HepG2 (cell line): Measurements from ENCODE around the gene ARSB. TPM values are rescaled to one million over a fixed set of nuclear protein-coding genes. Genes with fewer than 3 reads are reported as not detected.

Source experiments
- ARHGAP35 ChIP-seq: sonication (generic); formaldehyde crosslinking; IDR thresholded peaks from 2 replicates; pipeline ENCODE4 v1.9.0; 2022; ENCODE audit warnings: mild to moderate bottlenecking, inconsistent platforms, moderate library complexity, missing genetic modification reagents, borderline replicate concordance
- ELF3 ChIP-seq: IDR thresholded peaks from 2 replicates; pipeline ENCODE4 v1.6.1; 2016; ENCODE audit warnings: missing genetic modification reagents, missing compliant biosample characterization
- GATA4 ChIP-seq: sonication (generic); IDR thresholded peaks from 2 replicates; pipeline ENCODE4 v1.6.1; 2016; ENCODE audit warnings: antibody characterized with exemption, low read depth, borderline replicate concordance
- KDM4B ChIP-seq: sonication (generic); formaldehyde crosslinking; IDR thresholded peaks from 2 replicates; pipeline ENCODE4 v1.4.0; 2020; ENCODE audit warnings: missing genetic modification reagents
- MAF1 ChIP-seq: sonication (generic); formaldehyde crosslinking; IDR thresholded peaks from 2 replicates; pipeline ENCODE4 v1.5.0; 2020; ENCODE audit warnings: missing genetic modification reagents, borderline replicate concordance
- MIXL1 ChIP-seq: IDR thresholded peaks from 2 replicates; pipeline ENCODE4 v1.6.1; 2016
- MLLT10 ChIP-seq: sonication (generic); formaldehyde crosslinking; IDR thresholded peaks from 2 replicates; pipeline ENCODE4 v1.4.0; 2020; ENCODE audit warnings: missing genetic modification reagents
- MTF2 ChIP-seq: sonication (generic); formaldehyde crosslinking; IDR thresholded peaks from 2 replicates; pipeline ENCODE4 v1.5.0; 2020; ENCODE audit warnings: missing genetic modification reagents, borderline replicate concordance
- RBM39 ChIP-seq: fragments of 200-400 bp; formaldehyde crosslinking; IDR thresholded peaks from one replicate; pipeline ENCODE4 v1.6.1; 2018; ENCODE audit warnings: antibody characterized with exemption, mild to moderate bottlenecking, low read depth, low read length; ENCODE audit not compliant: poor library complexity, severe bottlenecking
- ZBTB1 ChIP-seq: sonication (generic); formaldehyde crosslinking; IDR thresholded peaks from 2 replicates; pipeline ENCODE4 v1.4.0; 2020; ENCODE audit warnings: missing genetic modification reagents, borderline replicate concordance
- ZNF510 ChIP-seq: sonication (generic); formaldehyde crosslinking; IDR thresholded peaks from 2 replicates; pipeline ENCODE4 v1.4.0; 2020; ENCODE audit warnings: low read depth, mild to moderate bottlenecking, missing genetic modification reagents
- ZNF768 ChIP-seq: sonication (generic); formaldehyde crosslinking; IDR thresholded peaks from 2 replicates; pipeline ENCODE4 v1.4.0; 2020; ENCODE audit warnings: missing genetic modification reagents
- polyA plus RNA-seq, 8 experiments: library from polyadenylated mRNA; depleted of rRNA in 3 of 8; stranded (reverse) in 7 of 8; unstranded in 1 of 8; fragments of >200 nt; fragmentation: Illumina TruSeq in 4 of 8; extraction: Trizol in 4 of 8; gene quantifications; 2 replicates each; pipeline versions ENCODE4 v1.2.1 to v1.2.3, GENCODE V29; 2011 to 2016; ENCODE audit warnings: low read depth in 4 of 8, missing spikeins in 1 of 8, mixed read lengths in 1 of 8; ENCODE audit not compliant: insufficient read depth in 1 of 8
- total RNA-seq, 5 experiments: library from RNA; depleted of rRNA; stranded (reverse); fragments of >200 nt; fragmentation: Illumina TruSeq; extraction: Trizol; gene quantifications; 2 replicates each; pipeline ENCODE4 v1.2.3, GENCODE V29; 2016; ENCODE audit warnings: low read depth in 1 of 5
- TF ChIP-seq, protein P1 (sequence below): sonication (generic); formaldehyde crosslinking; IDR thresholded peaks from 2 replicates; pipeline ENCODE4 v1.4.0; 2020; ENCODE audit warnings: missing genetic modification reagents, borderline replicate concordance
- TF ChIP-seq, protein P2 (sequence below): IDR thresholded peaks from 2 replicates; pipeline ENCODE4 v1.6.1; 2016; ENCODE audit warnings: control low read depth
- TF ChIP-seq, protein P3 (sequence below): sonication (generic); formaldehyde crosslinking; IDR thresholded peaks from 2 replicates; pipeline ENCODE4 v1.4.0; 2020; ENCODE audit warnings: missing genetic modification reagents
- TF ChIP-seq, protein P4 (sequence below): sonication (generic); formaldehyde crosslinking; IDR thresholded peaks from 2 replicates; pipeline ENCODE4 v1.9.0; 2021; ENCODE audit warnings: missing genetic modification reagents, borderline replicate concordance
- TF ChIP-seq, protein P5 (sequence below): sonication (generic); formaldehyde crosslinking; IDR thresholded peaks from 2 replicates; pipeline ENCODE4 v1.5.0; 2020; ENCODE audit warnings: missing genetic modification reagents, mild to moderate bottlenecking, borderline replicate concordance

ARSB gene
- total and polyA plus RNA-seq, 2 of the 13 experiments (the other 11 are each of a cell fraction or from before 2014, with no cell fraction given) = 52.6 to 66.4 TPM

DNA sequence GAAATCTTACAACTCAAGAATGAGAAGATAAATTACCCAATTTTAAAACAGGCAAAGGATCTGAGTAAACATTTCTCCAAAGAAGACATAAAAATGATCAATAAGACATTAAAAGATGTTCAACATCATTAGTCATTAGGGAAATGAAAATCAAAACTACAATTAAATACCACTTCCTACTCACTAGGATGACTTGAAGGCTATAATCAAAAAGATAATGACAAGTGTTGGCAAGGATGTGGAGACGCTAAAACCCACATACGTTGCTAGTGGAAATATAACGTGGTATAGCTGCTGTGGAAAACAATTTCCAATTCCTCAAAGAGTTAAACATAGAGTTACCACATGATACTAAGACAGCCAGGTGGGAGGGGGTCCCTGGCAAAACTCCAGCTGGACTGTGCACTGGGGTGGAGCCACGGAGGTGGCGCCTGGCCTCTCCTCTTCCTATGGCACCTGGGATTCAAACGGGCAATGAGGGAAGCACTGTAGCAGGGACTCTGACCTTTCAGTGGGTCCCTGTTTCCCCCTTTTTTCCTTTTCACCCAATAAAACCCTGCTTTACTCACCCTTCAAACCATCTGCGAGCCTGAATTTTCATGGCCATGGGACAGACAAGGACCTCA, 5.9 kb downstream of the ARSB start (continued):
- TF ChIP-seq, protein P1, sequence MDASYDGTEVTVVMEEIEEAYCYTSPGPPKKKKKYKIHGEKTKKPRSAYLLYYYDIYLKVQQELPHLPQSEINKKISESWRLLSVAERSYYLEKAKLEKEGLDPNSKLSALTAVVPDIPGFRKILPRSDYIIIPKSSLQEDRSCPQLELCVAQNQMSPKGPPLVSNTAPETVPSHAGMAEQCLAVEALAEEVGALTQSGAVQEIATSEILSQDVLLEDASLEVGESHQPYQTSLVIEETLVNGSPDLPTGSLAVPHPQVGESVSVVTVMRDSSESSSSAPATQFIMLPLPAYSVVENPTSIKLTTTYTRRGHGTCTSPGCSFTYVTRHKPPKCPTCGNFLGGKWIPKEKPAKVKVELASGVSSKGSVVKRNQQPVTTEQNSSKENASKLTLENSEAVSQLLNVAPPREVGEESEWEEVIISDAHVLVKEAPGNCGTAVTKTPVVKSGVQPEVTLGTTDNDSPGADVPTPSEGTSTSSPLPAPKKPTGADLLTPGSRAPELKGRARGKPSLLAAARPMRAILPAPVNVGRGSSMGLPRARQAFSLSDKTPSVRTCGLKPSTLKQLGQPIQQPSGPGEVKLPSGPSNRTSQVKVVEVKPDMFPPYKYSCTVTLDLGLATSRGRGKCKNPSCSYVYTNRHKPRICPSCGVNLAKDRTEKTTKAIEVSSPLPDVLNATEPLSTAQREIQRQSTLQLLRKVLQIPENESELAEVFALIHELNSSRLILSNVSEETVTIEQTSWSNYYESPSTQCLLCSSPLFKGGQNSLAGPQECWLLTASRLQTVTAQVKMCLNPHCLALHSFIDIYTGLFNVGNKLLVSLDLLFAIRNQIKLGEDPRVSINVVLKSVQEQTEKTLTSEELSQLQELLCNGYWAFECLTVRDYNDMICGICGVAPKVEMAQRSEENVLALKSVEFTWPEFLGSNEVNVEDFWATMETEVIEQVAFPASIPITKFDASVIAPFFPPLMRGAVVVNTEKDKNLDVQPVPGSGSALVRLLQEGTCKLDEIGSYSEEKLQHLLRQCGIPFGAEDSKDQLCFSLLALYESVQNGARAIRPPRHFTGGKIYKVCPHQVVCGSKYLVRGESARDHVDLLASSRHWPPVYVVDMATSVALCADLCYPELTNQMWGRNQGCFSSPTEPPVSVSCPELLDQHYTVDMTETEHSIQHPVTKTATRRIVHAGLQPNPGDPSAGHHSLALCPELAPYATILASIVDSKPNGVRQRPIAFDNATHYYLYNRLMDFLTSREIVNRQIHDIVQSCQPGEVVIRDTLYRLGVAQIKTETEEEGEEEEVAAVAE (CRISPR knock-in tag) = peak; percentile 94
- TF ChIP-seq RBM39 (no peak), MTF2 (CRISPR knock-in tag) (no peak), MIXL1 (CRISPR knock-in tag) (no peak), MLLT10 (CRISPR knock-in tag) (no peak), ELF3 (CRISPR knock-in tag) (peak; percentile 33; the same call in 1 of the 2 replicates), MAF1 (no peak), ZNF510 (no peak), ZNF768 (CRISPR knock-in tag) (no peak), KDM4B (CRISPR knock-in tag) (no peak), GATA4 (no peak), ZBTB1 (CRISPR knock-in tag) (no peak), ARHGAP35 (CRISPR knock-in tag) (no peak)
- TF ChIP-seq, protein P2, sequence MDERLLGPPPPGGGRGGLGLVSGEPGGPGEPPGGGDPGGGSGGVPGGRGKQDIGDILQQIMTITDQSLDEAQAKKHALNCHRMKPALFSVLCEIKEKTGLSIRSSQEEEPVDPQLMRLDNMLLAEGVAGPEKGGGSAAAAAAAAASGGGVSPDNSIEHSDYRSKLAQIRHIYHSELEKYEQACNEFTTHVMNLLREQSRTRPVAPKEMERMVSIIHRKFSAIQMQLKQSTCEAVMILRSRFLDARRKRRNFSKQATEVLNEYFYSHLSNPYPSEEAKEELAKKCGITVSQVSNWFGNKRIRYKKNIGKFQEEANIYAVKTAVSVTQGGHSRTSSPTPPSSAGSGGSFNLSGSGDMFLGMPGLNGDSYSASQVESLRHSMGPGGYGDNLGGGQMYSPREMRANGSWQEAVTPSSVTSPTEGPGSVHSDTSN = no peak
- TF ChIP-seq, protein P3, sequence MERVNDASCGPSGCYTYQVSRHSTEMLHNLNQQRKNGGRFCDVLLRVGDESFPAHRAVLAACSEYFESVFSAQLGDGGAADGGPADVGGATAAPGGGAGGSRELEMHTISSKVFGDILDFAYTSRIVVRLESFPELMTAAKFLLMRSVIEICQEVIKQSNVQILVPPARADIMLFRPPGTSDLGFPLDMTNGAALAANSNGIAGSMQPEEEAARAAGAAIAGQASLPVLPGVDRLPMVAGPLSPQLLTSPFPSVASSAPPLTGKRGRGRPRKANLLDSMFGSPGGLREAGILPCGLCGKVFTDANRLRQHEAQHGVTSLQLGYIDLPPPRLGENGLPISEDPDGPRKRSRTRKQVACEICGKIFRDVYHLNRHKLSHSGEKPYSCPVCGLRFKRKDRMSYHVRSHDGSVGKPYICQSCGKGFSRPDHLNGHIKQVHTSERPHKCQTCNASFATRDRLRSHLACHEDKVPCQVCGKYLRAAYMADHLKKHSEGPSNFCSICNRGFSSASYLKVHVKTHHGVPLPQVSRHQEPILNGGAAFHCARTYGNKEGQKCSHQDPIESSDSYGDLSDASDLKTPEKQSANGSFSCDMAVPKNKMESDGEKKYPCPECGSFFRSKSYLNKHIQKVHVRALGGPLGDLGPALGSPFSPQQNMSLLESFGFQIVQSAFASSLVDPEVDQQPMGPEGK (CRISPR knock-in tag) = peak; percentile 81; the same call in 1 of the 2 replicates
- TF ChIP-seq, protein P4, sequence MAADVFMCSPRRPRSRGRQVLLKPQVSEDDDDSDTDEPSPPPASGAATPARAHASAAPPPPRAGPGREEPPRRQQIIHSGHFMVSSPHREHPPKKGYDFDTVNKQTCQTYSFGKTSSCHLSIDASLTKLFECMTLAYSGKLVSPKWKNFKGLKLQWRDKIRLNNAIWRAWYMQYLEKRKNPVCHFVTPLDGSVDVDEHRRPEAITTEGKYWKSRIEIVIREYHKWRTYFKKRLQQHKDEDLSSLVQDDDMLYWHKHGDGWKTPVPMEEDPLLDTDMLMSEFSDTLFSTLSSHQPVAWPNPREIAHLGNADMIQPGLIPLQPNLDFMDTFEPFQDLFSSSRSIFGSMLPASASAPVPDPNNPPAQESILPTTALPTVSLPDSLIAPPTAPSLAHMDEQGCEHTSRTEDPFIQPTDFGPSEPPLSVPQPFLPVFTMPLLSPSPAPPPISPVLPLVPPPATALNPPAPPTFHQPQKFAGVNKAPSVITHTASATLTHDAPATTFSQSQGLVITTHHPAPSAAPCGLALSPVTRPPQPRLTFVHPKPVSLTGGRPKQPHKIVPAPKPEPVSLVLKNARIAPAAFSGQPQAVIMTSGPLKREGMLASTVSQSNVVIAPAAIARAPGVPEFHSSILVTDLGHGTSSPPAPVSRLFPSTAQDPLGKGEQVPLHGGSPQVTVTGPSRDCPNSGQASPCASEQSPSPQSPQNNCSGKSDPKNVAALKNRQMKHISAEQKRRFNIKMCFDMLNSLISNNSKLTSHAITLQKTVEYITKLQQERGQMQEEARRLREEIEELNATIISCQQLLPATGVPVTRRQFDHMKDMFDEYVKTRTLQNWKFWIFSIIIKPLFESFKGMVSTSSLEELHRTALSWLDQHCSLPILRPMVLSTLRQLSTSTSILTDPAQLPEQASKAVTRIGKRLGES (CRISPR knock-in tag) = no peak
- TF ChIP-seq, protein P5, sequence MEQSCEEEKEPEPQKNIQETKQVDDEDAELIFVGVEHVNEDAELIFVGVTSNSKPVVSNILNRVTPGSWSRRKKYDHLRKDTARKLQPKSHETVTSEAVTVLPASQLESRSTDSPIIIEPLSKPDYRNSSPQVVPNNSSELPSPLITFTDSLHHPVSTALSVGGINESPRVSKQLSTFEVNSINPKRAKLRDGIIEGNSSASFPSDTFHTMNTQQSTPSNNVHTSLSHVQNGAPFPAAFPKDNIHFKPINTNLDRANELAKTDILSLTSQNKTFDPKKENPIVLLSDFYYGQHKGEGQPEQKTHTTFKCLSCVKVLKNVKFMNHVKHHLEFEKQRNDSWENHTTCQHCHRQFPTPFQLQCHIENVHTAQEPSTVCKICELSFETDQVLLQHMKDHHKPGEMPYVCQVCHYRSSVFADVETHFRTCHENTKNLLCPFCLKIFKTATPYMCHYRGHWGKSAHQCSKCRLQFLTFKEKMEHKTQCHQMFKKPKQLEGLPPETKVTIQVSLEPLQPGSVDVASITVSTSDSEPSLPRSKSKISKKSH = no peak
